ENCODE data around the gene SEMA4D.

- TF ChIP-seq CTCF (conservative IDR thresholded peaks at IDR 0.05) = no peak
- no peak for TF ChIP-seq EZH2 (IDR thresholded peaks at IDR 0.05; ENCODE audit: low read depth)
Measured at GRCh38 chr9:89365532-89365912, 132.4 kb downstream of the SEMA4D start.

Measured in PC-9 (cell line).